Stimulated activated CD4-positive, alpha-beta T cell treated with anti-CD3 and anti-CD28 coated beads, Interleukin-1b, Interleukin-23, amount 100 ng/mL, for 4 hours (primary cell): Measurements from ENCODE around the gene FHIT.

Experiments used
- DNase-seq, 2 donors: peaks; one replicate each; pipeline ENCODE4 v3.0.0-alpha.2; 2020; ENCODE audit warnings: low read depth in 2 of 2

Gene FHIT

DNA sequence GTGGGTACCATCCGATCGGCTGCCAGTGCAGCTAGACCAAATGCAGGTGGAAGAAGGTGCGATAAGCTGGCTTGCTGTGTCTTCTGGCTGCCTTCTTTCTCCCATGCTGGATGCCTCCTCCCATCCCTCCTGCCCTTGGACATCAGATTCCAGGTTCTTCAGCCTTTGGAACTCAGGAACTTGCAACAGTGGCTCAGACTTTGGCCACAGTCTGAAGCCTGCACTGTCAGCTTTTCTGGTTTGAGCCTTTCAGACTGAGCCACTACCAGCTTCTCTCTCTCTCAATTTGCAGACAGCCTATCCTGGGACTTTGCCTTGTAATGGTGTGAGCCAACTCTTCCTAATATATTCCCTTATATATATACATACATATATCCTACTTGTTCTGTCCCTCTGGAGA lies 485.5 kb downstream of the FHIT start:
- no peak for DNase-seq

DNA sequence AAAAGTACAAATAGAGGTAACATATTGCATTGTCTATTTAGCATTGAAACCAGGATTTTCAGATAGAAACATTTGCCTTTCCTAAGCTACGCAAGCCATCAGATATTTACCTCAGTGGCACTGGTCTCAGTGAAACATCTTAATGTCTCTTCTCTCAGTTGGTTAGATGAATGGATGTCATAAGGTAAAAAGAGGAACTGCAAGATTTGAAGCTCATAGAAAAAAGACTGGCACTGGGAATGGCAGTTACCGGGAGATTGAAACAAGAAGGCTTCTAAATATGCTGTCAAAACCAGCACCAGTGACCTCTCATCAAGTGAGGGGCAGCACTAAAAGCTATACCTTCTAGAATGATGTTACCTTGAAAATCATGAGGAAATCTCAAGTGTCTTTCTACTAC lies 486.4 kb downstream of the FHIT start:
- DNase-seq = no peak

DNA sequence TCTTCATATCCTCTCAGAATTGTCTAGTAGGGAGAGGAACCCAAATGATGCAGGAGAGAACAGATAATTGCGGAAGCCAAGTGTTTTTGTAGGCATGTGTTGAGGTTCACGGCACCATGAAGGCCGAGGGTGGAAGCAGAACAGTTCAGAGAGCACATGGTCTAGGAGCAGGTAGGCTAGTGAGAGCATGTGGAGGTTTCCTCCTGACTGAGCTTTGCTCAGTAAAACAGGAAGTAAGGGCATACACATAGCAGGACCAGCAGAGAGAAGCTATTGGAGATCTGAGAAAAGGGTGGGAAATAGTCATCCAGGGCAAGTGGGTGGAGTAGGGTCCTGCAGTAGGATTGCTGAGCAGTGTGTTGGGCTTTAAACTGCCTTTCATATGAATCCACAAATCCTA lies 491.1 kb downstream of the FHIT start:
- no peak for DNase-seq

DNA sequence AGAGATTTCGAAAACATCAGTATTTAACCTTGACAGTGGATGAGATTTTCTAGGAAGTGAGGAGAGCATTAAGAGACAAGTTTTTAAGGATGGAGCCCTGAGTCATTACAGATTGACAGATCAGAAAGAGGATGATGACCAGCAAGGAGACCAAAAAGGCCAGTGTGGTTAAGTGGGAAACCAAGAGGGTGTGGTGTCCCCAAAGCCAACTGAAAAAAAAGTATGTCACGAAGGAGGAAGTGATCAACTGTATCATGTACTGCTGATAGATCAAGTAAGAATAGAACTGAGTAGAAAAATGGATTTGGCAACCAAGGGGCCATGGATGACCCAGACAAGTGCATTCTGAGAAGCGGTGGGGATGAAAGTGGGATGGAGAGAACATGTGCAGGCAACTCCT lies 491.8 kb downstream of the FHIT start:
- DNase-seq = no peak

DNA sequence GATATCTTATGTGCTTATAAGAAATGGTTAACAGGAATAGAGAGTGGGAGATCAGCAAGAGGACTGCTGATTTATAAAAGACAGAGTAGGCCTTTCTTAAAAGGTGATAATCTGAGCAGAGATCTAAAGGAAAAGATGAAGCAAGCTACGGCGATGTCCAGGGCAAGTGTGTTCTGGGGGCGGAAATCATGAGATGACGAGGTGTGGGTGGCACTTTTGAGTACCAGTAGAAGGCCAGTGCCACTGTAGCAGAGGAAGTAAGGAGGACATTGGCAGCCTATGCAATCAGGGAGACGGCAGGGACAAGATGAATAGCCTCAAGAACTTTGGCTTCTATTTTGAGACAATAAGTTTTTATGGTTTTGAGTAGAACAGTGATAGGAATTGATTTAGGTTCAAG lies 492.4 kb downstream of the FHIT start:
- DNase-seq = no peak

DNA sequence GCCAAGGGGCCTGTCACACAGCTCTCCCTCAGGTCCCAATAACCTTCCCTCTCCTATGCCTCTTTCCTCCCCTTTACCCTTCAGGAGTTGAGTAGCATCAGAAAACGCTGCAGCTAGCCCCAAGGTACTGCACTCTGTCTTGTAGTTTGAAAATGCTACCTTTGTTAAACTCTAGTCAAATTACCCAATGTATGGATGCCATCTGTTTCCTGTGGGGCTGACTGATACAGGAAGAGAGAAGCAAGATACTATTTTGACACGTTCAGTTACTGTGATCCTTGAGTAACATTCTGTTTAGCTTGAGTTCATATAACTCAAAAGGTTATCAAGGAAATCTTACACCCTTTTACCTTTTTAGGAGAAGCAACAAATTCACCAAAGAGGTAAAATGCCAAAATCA lies 493.1 kb downstream of the FHIT start:
- no peak for DNase-seq

DNA sequence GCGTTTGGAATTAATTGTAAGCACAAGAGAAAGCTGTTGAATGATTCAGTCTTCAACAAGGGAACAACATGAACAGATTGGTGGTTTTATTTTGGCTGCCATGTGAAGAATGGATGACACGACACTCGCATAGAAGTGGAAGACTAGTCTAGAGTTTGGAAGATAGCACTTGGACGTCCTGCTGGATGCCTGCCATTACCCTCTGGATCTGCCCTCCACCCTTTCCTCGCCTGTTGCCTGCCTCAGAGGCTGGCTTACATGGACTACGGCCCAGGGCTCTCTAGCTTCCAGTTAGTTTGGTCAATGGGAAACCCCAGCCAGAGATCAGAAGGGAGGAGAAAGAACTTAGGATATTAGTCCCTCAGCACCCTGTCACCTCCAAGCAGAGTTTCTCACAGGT lies 493.5 kb downstream of the FHIT start:
- no peak for DNase-seq

DNA sequence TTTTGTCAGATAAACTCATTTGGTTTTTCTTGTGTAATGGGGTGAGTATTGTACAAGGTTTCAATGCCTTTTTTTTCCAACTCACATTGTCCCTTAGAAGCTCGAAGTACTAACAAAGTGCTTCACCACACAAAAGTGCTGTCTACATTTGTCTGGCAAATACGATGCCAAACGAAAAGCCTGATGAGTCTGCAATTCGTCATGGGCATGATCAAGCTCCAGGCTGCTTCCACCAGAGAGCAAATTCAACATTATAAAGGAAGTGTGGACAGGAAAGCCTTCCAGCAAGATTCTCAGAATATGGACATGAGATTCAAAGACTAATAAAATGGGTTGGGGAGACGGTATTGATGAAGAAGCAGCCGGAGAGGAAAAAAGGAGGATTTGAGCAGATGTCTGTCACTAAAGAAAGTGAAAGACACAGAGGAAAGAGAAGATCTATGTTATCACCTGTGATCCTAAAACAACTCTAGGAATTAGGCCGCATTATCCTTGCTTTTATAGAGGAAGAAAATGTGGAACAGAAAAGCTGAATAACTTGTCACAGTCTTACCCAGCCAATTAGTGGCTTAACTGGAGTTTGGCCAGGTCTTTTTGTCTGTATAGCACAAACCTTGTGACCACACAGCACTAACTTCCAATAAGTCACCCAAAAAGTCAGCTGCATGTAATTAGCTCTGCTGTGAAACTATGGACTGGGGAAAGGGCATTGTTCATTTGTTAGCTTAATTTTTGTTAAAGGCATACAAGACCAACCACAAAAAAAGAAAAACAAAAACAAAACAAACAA lies 494.8 kb downstream of the FHIT start:
- DNase-seq = no peak

DNA sequence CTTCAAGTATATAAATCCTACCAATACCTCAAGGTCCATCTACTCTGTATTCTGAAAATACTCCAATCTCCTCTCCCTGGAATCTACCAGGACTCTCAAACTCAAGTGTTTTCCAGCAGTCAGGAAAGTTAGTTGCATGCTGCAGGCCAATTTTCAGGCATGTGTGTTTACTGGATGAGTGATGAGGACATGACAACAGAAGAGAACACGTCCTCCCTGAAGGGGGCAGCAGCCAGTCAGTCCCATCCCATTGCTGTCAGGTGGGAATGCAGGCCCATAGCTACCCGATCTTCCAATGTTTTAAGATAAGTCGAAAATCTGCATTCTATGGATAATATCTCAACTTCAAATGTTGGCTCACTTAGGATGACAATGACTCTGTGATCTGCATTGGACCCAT lies 496.2 kb downstream of the FHIT start:
- no peak for DNase-seq

DNA sequence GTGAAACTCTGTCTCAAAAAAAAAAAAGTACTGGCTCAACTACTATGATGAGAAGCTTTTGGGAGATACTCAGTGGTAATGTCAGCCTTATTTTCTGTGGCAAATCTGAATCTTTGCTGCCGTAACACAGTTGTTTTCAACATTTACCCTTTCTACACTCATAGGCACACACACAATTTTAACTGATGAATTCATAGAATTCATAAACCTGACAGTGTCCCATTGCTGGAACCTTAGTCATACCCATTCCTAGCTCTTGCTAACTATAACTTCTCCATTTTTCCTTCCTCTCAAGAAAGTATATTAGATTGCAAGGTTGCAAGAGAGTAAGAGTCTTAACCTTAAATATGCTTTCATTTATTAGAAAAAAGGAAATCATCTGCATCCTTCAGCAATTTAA lies 496.6 kb downstream of the FHIT start:
- DNase-seq = no peak

DNA sequence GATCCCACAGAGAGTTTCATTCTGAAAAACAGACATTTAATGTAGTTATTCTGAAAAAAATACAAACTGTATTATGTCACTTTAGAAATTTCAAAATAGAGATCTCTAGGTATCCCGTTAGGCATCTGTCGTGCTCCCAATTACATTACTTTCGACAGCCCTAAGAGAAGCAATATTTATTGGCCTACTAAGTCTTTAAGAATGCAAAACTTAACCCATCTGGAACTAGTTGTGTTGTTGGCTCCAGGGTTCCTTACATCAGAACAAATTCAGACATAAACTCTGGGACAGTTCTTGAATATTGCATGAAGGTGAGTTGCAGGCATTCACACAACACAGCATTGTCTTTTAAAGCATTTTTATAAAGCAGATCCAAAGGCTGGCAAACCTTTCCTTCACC lies 498.4 kb downstream of the FHIT start:
- no peak for DNase-seq

DNA sequence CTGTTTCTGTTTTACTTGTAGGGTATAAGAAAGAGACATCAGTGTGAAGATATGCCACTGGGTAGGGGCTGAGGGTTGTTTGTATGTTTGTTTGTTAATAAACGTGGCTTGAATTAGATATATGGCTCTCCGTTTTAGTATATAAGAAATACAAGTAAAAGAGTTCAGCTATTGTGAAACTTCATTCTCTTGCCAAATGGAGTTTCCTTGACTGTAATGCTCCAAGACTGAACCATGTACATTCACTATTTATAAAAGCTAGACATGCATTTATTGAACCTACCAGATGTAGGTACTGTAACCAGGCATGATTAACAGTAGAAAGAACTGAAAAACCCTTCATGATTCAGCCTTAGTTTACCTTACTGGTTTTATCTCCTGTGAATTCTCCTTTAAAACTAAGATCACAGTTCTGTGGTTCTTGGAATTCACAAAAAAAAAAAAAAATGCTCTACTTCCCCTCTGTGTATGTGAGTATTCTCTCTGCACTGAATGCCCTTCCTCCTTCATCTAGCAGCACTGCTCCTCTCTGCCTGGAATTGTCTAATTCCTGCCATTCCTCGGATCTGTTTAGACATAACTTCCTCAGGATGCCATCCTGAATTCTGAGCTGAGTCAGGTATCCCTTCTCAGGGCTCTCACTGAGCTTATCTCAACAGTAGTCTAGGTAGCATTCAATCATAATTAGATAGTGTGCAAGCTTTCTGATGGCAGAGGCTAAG lies 504.4 kb downstream of the FHIT start:
- DNase-seq = no peak

DNA sequence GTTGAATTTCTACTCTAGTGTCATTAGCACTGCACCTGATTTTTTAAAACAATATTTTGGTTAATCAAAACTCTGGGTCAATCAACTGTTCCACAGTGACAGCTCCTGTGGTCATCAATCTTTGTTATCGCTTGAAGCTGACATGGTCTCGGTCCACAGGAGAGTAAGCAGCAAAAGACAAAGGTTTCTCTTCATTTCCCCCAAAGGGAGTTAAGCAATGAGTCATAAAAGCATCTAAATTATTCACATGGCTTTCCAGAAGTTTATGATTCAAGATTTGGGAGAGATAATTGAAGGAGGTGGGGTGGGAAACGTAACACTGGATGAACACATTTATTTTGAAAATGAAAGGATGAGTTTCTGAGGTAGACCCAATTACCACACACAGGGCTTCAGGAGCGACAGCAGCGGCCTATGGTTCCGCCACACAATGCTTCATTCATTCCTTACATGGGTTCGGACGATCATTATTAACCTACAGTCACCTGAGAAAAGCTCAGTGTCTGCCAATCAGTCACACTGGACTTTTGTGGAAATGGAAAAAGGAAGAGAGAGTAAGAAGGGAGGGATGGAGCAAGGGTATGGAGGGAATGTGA lies 505.1 kb downstream of the FHIT start:
- DNase-seq = no peak

DNA sequence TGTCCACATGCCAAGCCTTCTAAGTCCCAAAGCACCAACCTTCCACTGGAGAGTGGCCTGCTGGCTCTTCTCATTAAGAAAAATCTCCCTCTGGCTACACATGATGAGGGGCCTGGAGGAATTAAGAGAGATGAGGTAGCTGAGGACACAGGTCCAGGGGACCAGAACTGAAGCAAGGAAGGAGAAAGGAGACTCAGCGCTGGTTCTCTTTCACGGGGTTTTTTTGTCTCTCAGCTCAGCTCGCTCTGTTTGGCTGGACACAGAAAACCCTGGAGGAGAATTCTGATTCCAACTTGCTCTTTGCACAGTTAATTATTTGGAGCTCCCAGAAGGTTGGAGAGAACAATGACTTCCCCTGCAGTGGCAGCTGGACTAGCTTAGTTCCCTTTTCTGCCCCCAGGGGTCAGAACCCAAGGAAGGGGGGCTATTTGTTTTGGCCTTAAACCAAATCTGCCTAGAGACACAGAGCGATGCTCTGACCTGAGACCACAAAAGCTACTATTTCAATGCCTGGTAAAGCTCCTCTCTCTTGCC lies 507.6 kb downstream of the FHIT start:
- DNase-seq = no peak

DNA sequence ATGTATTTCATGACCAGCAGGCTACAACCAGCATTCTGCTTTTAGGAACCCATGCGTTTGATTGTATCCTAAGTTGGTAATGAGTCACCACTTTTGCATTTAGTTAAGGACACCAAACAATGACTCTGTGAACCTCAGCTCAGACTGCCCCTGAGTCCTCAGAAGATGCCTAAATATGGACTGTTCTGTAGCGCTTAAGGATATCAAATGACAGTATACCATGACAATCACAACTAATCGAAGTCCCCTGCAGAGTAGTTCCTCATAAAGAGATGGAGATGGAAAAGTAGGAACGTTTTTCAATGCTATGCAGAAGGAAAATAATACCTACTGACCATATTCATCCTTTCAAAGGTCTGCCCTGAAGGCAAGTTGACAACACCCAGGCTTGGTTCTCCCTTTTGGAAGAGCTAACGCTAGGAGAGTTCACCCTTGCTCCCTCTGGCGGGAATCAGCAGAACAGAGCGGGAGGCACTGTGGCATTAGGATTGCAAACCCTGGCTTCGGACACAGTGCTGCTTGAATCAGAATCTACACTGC lies 508.6 kb downstream of the FHIT start:
- DNase-seq = no peak

DNA sequence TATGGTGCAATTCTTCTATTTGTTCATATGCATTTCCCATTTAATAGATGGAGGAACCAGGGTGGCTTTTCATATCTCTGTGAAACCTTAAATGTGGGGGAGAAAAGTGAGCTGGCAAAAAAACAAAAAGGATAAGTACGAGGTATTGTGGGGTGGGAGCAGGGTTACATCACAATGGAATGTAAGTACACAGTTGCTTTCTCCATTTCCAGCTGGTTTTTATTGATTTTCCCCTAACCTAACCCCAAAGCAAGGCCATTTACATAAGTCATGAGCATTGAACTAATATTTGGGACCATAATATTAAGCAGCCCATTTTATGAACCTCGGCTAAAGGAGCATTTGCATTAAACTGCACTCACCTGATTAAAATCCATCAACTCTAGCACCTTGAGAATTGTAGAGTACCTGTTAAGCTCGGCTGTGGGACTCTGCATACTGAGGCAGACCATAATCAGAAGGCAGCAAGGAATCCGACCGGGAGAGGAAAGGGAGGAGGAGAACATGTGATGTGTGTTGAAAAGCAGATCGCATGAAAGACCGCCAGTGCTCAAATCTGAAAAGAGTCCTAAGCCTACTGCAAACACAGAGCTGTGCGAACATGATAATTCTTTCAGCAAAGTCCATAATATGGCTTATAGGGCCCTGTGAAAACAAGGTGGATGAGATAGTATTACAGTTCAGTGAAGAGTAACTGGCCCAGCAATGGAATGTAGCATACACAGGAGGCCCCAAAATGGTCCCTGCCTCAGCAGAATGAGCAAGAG lies 513.4 kb downstream of the FHIT start:
- no peak for DNase-seq

DNA sequence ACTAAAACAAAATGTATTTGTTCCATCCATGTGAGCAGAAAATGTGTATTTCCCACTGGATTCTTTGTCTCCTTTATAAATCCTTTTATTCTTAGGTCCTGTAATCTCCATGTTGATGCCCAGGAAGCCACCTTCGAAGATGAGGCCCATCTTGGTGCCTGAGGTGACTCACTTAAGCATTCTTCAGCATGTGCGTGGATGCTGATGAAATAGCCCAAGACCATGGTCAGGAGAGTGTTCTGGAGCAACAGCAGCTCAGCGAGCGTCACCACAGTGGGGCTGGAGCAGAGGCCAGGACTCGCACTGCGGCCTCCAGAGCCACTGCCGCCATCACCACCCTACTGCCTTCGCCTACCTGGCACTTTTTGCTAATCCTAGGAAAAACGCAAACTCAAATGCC lies 520.9 kb downstream of the FHIT start:
- DNase-seq = no peak

DNA sequence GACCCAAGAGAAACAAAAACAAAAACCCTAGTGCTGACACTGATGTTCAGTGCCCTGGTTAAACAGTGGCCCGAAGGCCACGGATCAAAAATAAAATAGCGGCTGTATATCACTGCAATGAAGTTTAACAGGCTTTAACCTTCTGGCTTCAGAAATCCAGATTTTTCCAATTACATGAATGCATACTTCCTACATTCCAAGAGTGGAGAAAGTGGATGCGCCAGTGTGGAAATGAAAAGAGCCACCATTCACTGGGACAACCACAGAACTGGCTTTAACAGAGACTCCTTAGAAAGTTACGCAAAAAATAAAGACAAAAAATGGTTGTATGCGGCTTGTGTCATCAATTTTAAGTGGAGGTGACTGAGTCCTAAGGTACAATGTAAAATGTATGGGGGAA lies 522.2 kb downstream of the FHIT start:
- no peak for DNase-seq

DNA sequence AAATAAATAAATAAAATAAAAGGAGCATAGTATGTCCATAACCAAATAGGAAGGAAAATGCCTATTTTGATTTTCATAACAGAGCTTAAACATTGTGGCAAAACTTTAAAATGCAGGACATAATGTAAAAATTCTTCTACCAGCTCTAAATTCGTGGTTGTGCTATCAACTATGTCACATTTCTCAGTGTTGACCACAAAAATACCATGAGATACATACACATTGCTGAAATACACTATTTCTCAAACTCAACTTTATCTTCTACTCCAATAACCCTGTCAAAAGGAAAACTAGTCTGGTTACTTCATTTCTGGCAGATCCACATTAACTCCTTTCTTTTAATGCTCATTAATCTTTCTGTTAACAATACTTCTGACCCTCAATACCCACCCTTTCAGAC lies 523.2 kb downstream of the FHIT start:
- no peak for DNase-seq

DNA sequence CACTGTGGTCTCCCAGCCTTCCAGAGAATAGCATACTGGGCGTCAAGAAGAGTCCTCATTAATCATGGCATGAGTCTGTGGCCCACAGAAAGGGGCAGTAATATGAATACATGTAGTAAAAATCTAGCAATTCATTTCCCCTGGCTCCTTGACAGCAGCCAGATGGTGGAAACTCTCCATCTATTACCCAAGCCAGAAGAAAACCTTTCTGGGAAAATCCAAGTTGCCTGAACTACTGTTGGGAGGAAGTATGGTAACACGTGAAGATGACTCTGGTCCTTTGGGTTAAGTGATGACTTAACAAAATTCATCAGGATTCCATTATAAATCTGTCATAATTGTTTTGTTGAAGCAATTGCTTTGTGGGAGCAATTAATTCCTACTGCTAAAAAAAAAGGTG lies 530.5 kb downstream of the FHIT start:
- DNase-seq = no peak

DNA sequence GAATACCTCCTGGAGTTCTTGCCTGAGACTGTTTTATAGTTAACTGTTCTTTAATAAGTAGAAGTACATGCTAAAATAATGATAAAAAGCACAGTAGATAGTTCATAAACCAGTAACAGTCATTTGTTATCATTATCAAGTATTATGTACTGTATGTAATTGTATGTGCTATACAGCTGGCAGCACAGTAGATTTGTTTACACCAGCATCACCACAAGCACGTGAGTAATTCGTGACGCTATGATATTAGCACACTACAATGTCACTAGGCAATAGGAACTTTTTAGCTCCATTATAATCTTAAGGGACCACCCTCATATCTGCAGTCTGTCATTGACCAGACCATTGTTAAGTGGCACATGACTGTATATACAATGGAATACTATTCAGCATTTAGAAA lies 534.7 kb downstream of the FHIT start:
- no peak for DNase-seq
